GM21717 (cell line): Measurements from ENCODE around the gene CLN6.
A peak's percentile ranks its signal among the peaks of the same experiment; 100 is the strongest.
"Not testable (repeated sequence)": the region's sequence is repeated elsewhere in the genome, so short reads cannot be mapped to it uniquely, and the experiment has no call there.

Experiments used
- ATAC-seq: cut with Tn5 transposase; IDR thresholded peaks from one replicate; pipeline ENCODE4 v1.9.1; 2021; ENCODE audit warnings: mild to moderate bottlenecking, moderate library complexity; ENCODE audit not compliant: unreplicated experiment

Gene CLN6

GRCh38 chr15:68256675-68257450 lies 27.3 kb upstream of the CLN6 start:
- no peak for ATAC-seq

GRCh38 chr15:68252925-68253534 lies 23.5 kb upstream of the CLN6 start:
- no peak for ATAC-seq

- no peak for ATAC-seq
Measured at GRCh38 chr15:68249058-68249713, 19.7 kb upstream of the CLN6 start.

- ATAC-seq: no peak
Measured at GRCh38 chr15:68244235-68244634, 14.7 kb upstream of the CLN6 start.

GRCh38 chr15:68241088-68241935 lies 11.8 kb upstream of the CLN6 start:
- ATAC-seq: no peak

- ATAC-seq: no peak
Measured at GRCh38 chr15:68239025-68239424, 9.5 kb upstream of the CLN6 start.

GRCh38 chr15:68235022-68235421 lies 5.5 kb upstream of the CLN6 start:
- ATAC-seq: no peak

- not testable (repeated sequence) for ATAC-seq
Measured at GRCh38 chr15:68234520-68234919, 5.0 kb upstream of the CLN6 start.

- no peak for ATAC-seq
Measured at GRCh38 chr15:68234060-68234459, 4.5 kb upstream of the CLN6 start.

GRCh38 chr15:68232937-68233336 lies 3.4 kb upstream of the CLN6 start:
- no peak for ATAC-seq

GRCh38 chr15:68232449-68232848 lies 2.9 kb upstream of the CLN6 start:
- ATAC-seq: no peak

GRCh38 chr15:68231102-68231818 lies 1.7 kb upstream of the CLN6 start:
- ATAC-seq: no peak

- no peak for ATAC-seq
Measured at GRCh38 chr15:68230157-68231100, 901 bp upstream of the CLN6 start.

- peak; percentile 5 for ATAC-seq
Measured at GRCh38 chr15:68228971-68229385, 550 bp downstream of the CLN6 start.

GRCh38 chr15:68228143-68228970 lies 1.2 kb downstream of the CLN6 start:
- ATAC-seq: no peak

- ATAC-seq: no peak
Measured at GRCh38 chr15:68227643-68228142, 1.8 kb downstream of the CLN6 start.

- not testable (repeated sequence) for ATAC-seq
Measured at GRCh38 chr15:68225442-68225841, 4.1 kb downstream of the CLN6 start.

- no peak for ATAC-seq
Measured at GRCh38 chr15:68224546-68225250, 4.8 kb downstream of the CLN6 start.
